GM23338 (cell line): ENCODE measurements around the gene GAB2. TPM values are rescaled to one million over a fixed set of nuclear protein-coding genes. Genes with fewer than 3 reads are reported as not detected.

Experiments used
- ATAC-seq: fragments of 200-7000 bp; cut with Tn5 transposase; 3 replicates; pipeline ENCODE4 v1.9.1; 2020
- DNase-seq: peaks from one replicate; pipeline ENCODE4 v3.0.0-alpha.2; 2015; ENCODE audit warnings: low spot score
- H2AFZ ChIP-seq: fragments of 200-600 bp; sonication (generic); 2 replicates; pipeline ENCODE4 v1.8.0; 2016; ENCODE audit warnings: antibody characterized with exemption, mild to moderate bottlenecking, moderate library complexity
- H3F3A ChIP-seq: fragments of 200-600 bp; sonication (generic); replicated peaks from 2 replicates; pipeline ENCODE4 v1.8.0; 2017; ENCODE audit warnings: antibody characterized with exemption, mixed run types, low read depth
- H3K27ac ChIP-seq: fragments of 200-600 bp; sonication (generic); 2 replicates; pipeline ENCODE4 v1.6.1; 2016; ENCODE audit warnings: low read depth
- H3K27me3 ChIP-seq: fragments of 200-600 bp; sonication (generic); 2 replicates; pipeline ENCODE4 v1.8.0; 2016; ENCODE audit warnings: mild to moderate bottlenecking, mixed run types, moderate library complexity; ENCODE audit not compliant: insufficient read depth
- H3K36me3 ChIP-seq: fragments of 200-600 bp; sonication (generic); 2 replicates; pipeline ENCODE4 v1.8.0; 2016; ENCODE audit warnings: mild to moderate bottlenecking; ENCODE audit not compliant: insufficient read depth
- H3K4me1 ChIP-seq: fragments of 200-600 bp; sonication (generic); 2 replicates; pipeline ENCODE4 v1.8.0; 2016; ENCODE audit warnings: mild to moderate bottlenecking, moderate library complexity; ENCODE audit not compliant: insufficient read depth
- H3K4me2 ChIP-seq: fragments of 200-600 bp; sonication (generic); 2 replicates; pipeline ENCODE4 v1.7.1; 2017; ENCODE audit warnings: mixed run types
- H3K4me3 ChIP-seq: fragments of 200-600 bp; sonication (generic); 2 replicates; pipeline ENCODE4 v1.6.1; 2016; ENCODE audit warnings: mixed run types
- H3K79me2 ChIP-seq: fragments of 200-600 bp; sonication (generic); replicated peaks from 2 replicates; pipeline ENCODE4 v1.8.0; 2017; ENCODE audit warnings: mild to moderate bottlenecking; ENCODE audit not compliant: insufficient read depth
- H3K9me2 ChIP-seq: fragments of 200-600 bp; sonication (generic); 2 replicates; pipeline ENCODE4 v1.8.0; 2017; ENCODE audit not compliant: insufficient read depth
- H4K20me1 ChIP-seq: fragments of 200-600 bp; sonication (generic); replicated peaks from 2 replicates; pipeline ENCODE4 v1.8.0; 2017; ENCODE audit warnings: mild to moderate bottlenecking; ENCODE audit not compliant: insufficient read depth
- H3K27ac Mint-ChIP-seq: 2 replicates; pipeline ENCODE4 v1.8.0; 2020; ENCODE audit warnings: inconsistent platforms, mild to moderate bottlenecking, moderate library complexity, mixed read lengths
- H3K27me3 Mint-ChIP-seq: 3 replicates; pipeline ENCODE4 v1.8.0; 2022; ENCODE audit warnings: low read depth, mild to moderate bottlenecking, moderate library complexity, mixed read lengths, inconsistent platforms; ENCODE audit not compliant: insufficient read depth, poor library complexity
- H3K36me3 Mint-ChIP-seq: 3 replicates; pipeline ENCODE4 v1.8.0; 2021; ENCODE audit warnings: low read depth, mild to moderate bottlenecking, inconsistent platforms, moderate library complexity, mixed read lengths
- H3K4me1 Mint-ChIP-seq: 3 replicates; pipeline ENCODE4 v1.8.0; 2020; ENCODE audit warnings: mild to moderate bottlenecking, inconsistent platforms, mixed read lengths
- H3K4me3 Mint-ChIP-seq: 3 replicates; pipeline ENCODE4 v1.8.0; 2021; ENCODE audit warnings: moderate library complexity, mild to moderate bottlenecking, inconsistent platforms, mixed read lengths
- H3K9me3 Mint-ChIP-seq: 3 replicates; pipeline ENCODE4 v1.8.0; 2020; ENCODE audit warnings: moderate library complexity, mild to moderate bottlenecking, inconsistent platforms, mixed read lengths
- CREB1 ChIP-seq: fragments of 250-450 bp; sonication (Bioruptor Pico); IDR thresholded peaks from 2 replicates; pipeline ENCODE4 v1.5.0; 2020; ENCODE audit warnings: low read depth, mild to moderate bottlenecking, moderate library complexity
- CTCF ChIP-seq, 2 experiments: fragments of 200-600 bp in 1 of 2; sonication (generic) in 1 of 2; conservative IDR thresholded peaks; 2 replicates each; pipeline versions ENCODE4 v1.5.1 to v1.6.1; 2016 to 2017; ENCODE audit warnings: antibody characterized with exemption in 2 of 2, low read depth in 2 of 2, mild to moderate bottlenecking in 2 of 2, moderate library complexity in 1 of 2
- ETS1 ChIP-seq: IDR thresholded peaks from 2 replicates; pipeline ENCODE4 v1.6.1; 2016; ENCODE audit warnings: antibody characterized with exemption
- EZH2 ChIP-seq: fragments of 200-600 bp; sonication (generic); IDR thresholded peaks from one replicate; pipeline ENCODE4 v1.8.0; 2017; ENCODE audit warnings: antibody characterized with exemption, mild to moderate bottlenecking, low read depth; ENCODE audit not compliant: unreplicated experiment
- EZH2phosphoT487 ChIP-seq: fragments of 200-600 bp; sonication (generic); IDR thresholded peaks from one replicate; pipeline ENCODE4 v1.8.1; 2018; ENCODE audit warnings: antibody characterized with exemption; ENCODE audit not compliant: unreplicated experiment
- JUNB ChIP-seq: IDR thresholded peaks from one replicate; pipeline ENCODE4 v1.6.1; 2016; ENCODE audit warnings: antibody characterized with exemption; ENCODE audit not compliant: unreplicated experiment
- NANOG ChIP-seq: IDR thresholded peaks from 2 replicates; pipeline ENCODE4 v1.6.1; 2016; ENCODE audit warnings: antibody characterized with exemption, borderline replicate concordance
- POLR2AphosphoS5 ChIP-seq: IDR thresholded peaks from 2 replicates; pipeline ENCODE4 v1.6.1; 2016; ENCODE audit warnings: antibody characterized with exemption, low read depth
- REST ChIP-seq: IDR thresholded peaks from one replicate; pipeline ENCODE4 v1.6.1; 2018; ENCODE audit warnings: antibody characterized with exemption; ENCODE audit not compliant: unreplicated experiment
- STAT1 ChIP-seq: IDR thresholded peaks from one replicate; pipeline ENCODE4 v1.6.1; 2016; ENCODE audit warnings: antibody characterized with exemption; ENCODE audit not compliant: unreplicated experiment
- ZNF114 ChIP-seq: fragments of 250-450 bp; sonication (Bioruptor Pico); IDR thresholded peaks from 2 replicates; pipeline ENCODE4 v1.5.0; 2020; ENCODE audit warnings: mild to moderate bottlenecking, moderate library complexity
- ZNF331 ChIP-seq: fragments of 250-450 bp; sonication (Bioruptor Pico); IDR thresholded peaks from 2 replicates; pipeline ENCODE4 v1.5.0; 2020; ENCODE audit warnings: low read depth, mild to moderate bottlenecking, moderate library complexity
- ZNF462 ChIP-seq: fragments of 250-450 bp; sonication (Bioruptor Pico); IDR thresholded peaks from 2 replicates; pipeline ENCODE4 v1.5.0; 2020; ENCODE audit warnings: mild to moderate bottlenecking, moderate library complexity
- polyA plus RNA-seq: library from polyadenylated mRNA; unstranded; fragments of >200 nt; fragmentation: Nextera tagmentation; extraction: Ambion mirVana; gene quantifications from 2 replicates; pipeline ENCODE4 v1.2.1, GENCODE V29; 2016
- total RNA-seq: library from RNA; depleted of rRNA; stranded (reverse); fragments of >200 nt; shearing (Covaris generic); gene quantifications from 2 replicates; pipeline ENCODE4 v1.2.3, GENCODE V29; 2014

GAB2 gene
- total and polyA plus RNA-seq, 2 experiments from 2014 or later: 2.0 to 10.8 TPM

- H3K36me3 Mint-ChIP-seq: no peaks in the 10 kb centered on the region
- Histone ChIP-seq H3K27ac (no peak overlapping the region), H3K4me1 (peaks cover 17% of the 10 kb centered on the region), H3K79me2 (peaks cover 5% of the 10 kb centered on the region; the same call in 1 of the 2 replicates), H2AFZ (peak overlapping the region; percentile 94), H3F3A (0 out of 2 replicates have a peak, but pooled peaks cover 12% of the 10 kb centered on the region), H3K9me2 (no peaks in the 10 kb centered on the region), H3K4me2 (peak overlapping the region; percentile 95), H3K36me3 (no peaks in the 10 kb centered on the region), H3K27me3 (peaks cover 20% of the 10 kb centered on the region), H3K4me3 (peak overlapping the region; percentile 80), H4K20me1 (peaks cover 3% of the 10 kb centered on the region; the same call in 1 of the 2 replicates)
- TF ChIP-seq ZNF331 (no peak), NANOG (no peak), ZNF114 (CRISPR knock-in tag) (no peak), STAT1 (no peak), REST (no peak), ZNF462 (CRISPR knock-in tag) (no peak), EZH2phosphoT487 (no peak), CREB1 (CRISPR knock-in tag) (no peak), CTCF (conservative IDR thresholded peaks at IDR 0.05; ENCODE audit: low read depth in 2 of 2) (no peak), ETS1 (no peak), EZH2 (no peak), POLR2AphosphoS5 (no peak), JUNB (no peak)
- H3K4me3 Mint-ChIP-seq: peak overlapping the region; percentile 81
- no peak overlapping the region for H3K27ac Mint-ChIP-seq
- peaks cover 29% of the 10 kb centered on the region for H3K27me3 Mint-ChIP-seq
- DNase-seq (no peak), ATAC-seq (no peak)
- H3K4me1 Mint-ChIP-seq: peaks cover 29% of the 10 kb centered on the region
- no peaks in the 10 kb centered on the region for H3K9me3 Mint-ChIP-seq
Measured at GRCh38 chr11:78418584-78419211, 1.1 kb upstream of the GAB2 start.
